ENCODE results near the gene LAPTM5.

The LAPTM5 gene

DNA sequence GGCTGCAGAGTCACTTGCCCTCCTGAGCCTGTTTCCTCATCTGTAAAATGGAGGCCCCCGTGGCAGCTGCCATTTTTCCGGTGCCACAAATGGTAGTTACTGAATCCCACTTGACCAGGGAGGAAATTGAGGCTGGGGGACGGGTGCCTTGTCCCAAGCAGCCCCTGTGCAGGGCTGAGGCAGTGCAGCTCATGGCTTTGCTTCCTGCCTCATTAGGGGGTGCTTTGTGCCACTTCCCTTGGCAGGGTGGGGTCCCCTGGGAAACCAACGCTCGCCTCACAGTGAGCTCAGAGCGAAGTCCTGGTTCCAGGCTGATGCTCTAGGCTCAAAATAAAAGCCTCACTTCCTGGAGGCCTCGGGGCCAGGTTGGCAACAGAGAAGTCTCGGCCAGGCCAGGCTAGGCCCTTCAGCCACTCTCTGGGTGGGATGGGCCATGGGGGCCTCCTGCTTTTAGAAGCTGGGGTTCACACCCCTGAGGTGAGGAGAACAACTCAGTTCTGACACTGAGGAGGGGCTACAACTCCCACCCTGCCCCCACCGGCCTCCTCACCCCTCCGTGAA, 6.8 kb downstream of the LAPTM5 start:
- no peak overlapping the region for H3K4ac ChIP-seq (ENCODE audit: low read depth, low read length)
- peaks cover 1% of the 10 kb centered on the region for H3K79me2 ChIP-seq (ENCODE audit: control insufficient read depth, insufficient read depth, low read length, poor library complexity)
- H3K4me3 ChIP-seq (ENCODE audit: low read depth, low read length), result no peak overlapping the region
- H3K23ac ChIP-seq (ENCODE audit: low read length), result no peak overlapping the region
- no peak overlapping the region for H2AFZ ChIP-seq (ENCODE audit: insufficient read depth, low read length, poor library complexity)
- H2BK12ac ChIP-seq (ENCODE audit: low read length), result no peak overlapping the region
- no peak overlapping the region for H4K12ac ChIP-seq (ENCODE audit: low read depth, low read length)
- no peak overlapping the region for H4K8ac ChIP-seq (ENCODE audit: low read depth, low read length)
- no peak overlapping the region for H3K14ac ChIP-seq (ENCODE audit: low read length)
- no peak for DNase-seq
- H3K79me1 ChIP-seq (ENCODE audit: low read length), result peaks cover 2% of the 10 kb centered on the region
- H2AK5ac ChIP-seq (ENCODE audit: low read length), result no peak overlapping the region
- no peak overlapping the region for H2BK5ac ChIP-seq (ENCODE audit: low read depth, low read length, poor library complexity)
- no peak overlapping the region for H3K18ac ChIP-seq (ENCODE audit: low read length)
- no peak overlapping the region for H4K91ac ChIP-seq (ENCODE audit: low read depth, low read length)
- H2BK120ac ChIP-seq (ENCODE audit: insufficient read depth, low read length, poor library complexity), result no peak overlapping the region
- WGBS (ENCODE audit: extremely low coverage, insufficient coverage, insufficient read length), result no CpG with 5 or more reads among the region's 10 CpGs
- no peaks in the 10 kb centered on the region for H3K36me3 ChIP-seq (ENCODE audit: control insufficient read depth in 1 of 2, insufficient read depth in 2 of 2, low read length in 2 of 2)
- no peaks in the 10 kb centered on the region for H3K27me3 ChIP-seq (ENCODE audit: insufficient read depth, low read length)
- H3K9ac ChIP-seq (ENCODE audit: low read length), result no peak overlapping the region
- H3K4me2 ChIP-seq (ENCODE audit: low read length), result no peak overlapping the region
- H3K27ac ChIP-seq (ENCODE audit: low read depth, low read length), result no peak overlapping the region
- H3K9me3 ChIP-seq (ENCODE audit: insufficient read depth, low read depth, low read length), result no peaks in the 10 kb centered on the region
- peaks cover 4 to 13% of the 10 kb centered on the region in 2 experiments for H3K4me1 ChIP-seq (ENCODE audit: control insufficient read depth in 1 of 2, insufficient read depth in 2 of 2, low read length in 2 of 2)

DNA sequence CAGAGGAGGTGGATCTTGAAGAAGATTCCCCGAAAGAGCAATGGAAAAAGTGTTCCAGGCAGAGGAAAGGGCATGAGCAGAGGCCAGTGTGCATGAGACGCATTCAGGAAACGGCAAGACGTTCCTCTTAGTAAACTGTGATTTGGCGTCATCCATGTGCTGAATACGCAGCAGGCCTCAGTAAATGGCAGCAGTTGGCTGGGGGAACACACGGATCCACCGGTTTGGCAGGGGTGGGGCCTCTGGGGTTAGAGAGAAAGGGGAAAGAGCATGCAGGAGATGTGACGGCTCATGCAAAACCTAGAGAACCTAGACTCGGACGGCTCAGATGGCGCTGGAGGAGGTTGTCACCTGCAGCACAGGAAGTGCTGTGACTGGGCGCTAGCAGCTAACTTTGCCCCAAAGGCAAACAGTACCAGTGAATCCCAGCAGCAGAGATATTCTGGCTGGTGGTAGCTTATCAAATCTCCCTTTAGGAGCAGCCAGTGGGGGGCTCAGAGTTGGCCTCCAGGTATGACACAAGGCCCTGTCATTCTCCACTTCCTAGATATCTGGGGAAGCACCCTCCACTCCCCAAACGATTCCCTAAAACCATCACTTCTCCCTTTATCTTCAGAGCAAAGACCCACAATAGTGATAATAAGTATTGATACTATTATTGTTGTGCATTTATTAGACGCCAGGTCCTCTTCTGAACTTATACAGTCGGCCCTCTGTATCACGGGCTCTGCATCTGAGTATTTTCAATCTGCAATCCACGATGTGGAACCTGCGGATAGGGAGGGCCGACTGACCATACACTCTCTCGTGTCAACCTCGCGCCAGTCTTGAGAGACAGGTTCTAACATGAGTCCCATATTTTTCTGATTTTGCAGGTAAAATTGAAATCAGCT, 7.6 kb downstream of the LAPTM5 start:
- Histone ChIP-seq H3K18ac (ENCODE audit: low read length) (no peak overlapping the region), H3K9ac (ENCODE audit: low read length) (no peak overlapping the region), H3K4me1 (ENCODE audit: control insufficient read depth in 1 of 2, insufficient read depth in 2 of 2, low read length in 2 of 2) (peaks cover 4 to 13% of the 10 kb centered on the region in 2 experiments), H3K79me1 (ENCODE audit: low read length) (peaks cover 2% of the 10 kb centered on the region), H3K79me2 (ENCODE audit: control insufficient read depth, insufficient read depth, low read length, poor library complexity) (peaks cover 1% of the 10 kb centered on the region), H2BK5ac (ENCODE audit: low read depth, low read length, poor library complexity) (no peak overlapping the region), H2BK120ac (ENCODE audit: insufficient read depth, low read length, poor library complexity) (no peak overlapping the region), H4K12ac (ENCODE audit: low read depth, low read length) (no peak overlapping the region), H3K27ac (ENCODE audit: low read depth, low read length) (no peak overlapping the region), H3K4me3 (ENCODE audit: low read depth, low read length) (no peak overlapping the region), H3K27me3 (ENCODE audit: insufficient read depth, low read length) (no peaks in the 10 kb centered on the region), H3K23ac (ENCODE audit: low read length) (no peak overlapping the region), H3K36me3 (ENCODE audit: control insufficient read depth in 1 of 2, insufficient read depth in 2 of 2, low read length in 2 of 2) (no peaks in the 10 kb centered on the region), H3K4me2 (ENCODE audit: low read length) (no peak overlapping the region), H2AK5ac (ENCODE audit: low read length) (no peak overlapping the region), H2AFZ (ENCODE audit: insufficient read depth, low read length, poor library complexity) (no peak overlapping the region), H3K4ac (ENCODE audit: low read depth, low read length) (no peak overlapping the region), H4K8ac (ENCODE audit: low read depth, low read length) (no peak overlapping the region), H2BK12ac (ENCODE audit: low read length) (no peak overlapping the region), H4K91ac (ENCODE audit: low read depth, low read length) (no peak overlapping the region), H3K14ac (ENCODE audit: low read length) (no peak overlapping the region), H3K9me3 (ENCODE audit: insufficient read depth, low read depth, low read length) (no peaks in the 10 kb centered on the region)
- WGBS (ENCODE audit: extremely low coverage, insufficient coverage, insufficient read length), result no CpG with 5 or more reads among the region's 23 CpGs
- no peak for DNase-seq

DNA sequence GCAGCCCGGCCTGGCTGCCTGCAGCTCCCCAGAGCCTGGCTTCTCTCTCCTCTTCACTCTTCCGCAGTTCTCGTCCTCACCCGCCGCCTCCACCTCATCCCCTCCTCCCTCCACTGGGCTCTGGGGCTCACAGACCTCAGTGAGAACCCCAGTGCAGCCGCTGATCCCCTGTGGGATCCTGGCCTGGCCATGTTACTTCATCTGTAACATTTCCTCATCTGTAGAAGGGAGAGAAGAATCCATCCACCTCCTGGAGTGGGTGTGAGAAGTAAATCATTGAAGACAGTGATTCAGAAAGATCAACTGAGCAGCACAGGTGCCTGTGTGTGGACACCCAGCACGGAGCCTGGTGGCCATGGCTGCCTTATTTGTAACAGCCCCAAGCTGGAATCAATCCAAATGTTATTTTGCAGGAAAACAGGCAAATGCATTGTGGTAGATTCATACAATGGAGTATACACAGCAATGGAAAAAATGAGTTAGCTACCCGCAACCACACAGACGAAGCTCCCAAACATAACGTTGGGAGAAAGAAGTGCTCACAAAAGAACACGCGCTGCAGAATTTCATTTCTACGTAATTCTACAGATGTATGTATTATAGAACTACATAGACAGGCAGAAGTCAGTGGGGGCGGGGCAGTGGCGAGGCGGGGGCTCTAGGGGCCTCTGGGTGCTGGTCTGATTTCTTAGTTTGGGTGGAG, 8.7 kb downstream of the LAPTM5 start:
- Histone ChIP-seq H3K23ac (ENCODE audit: low read length) (no peak overlapping the region), H4K12ac (ENCODE audit: low read depth, low read length) (no peak overlapping the region), H3K9ac (ENCODE audit: low read length) (no peak overlapping the region), H2BK12ac (ENCODE audit: low read length) (peak overlapping the region; percentile 14), H3K79me2 (ENCODE audit: control insufficient read depth, insufficient read depth, low read length, poor library complexity) (peaks cover 1% of the 10 kb centered on the region), H4K8ac (ENCODE audit: low read depth, low read length) (peak overlapping the region; percentile 14), H2BK120ac (ENCODE audit: insufficient read depth, low read length, poor library complexity) (peak overlapping the region; percentile 70), H3K18ac (ENCODE audit: low read length) (peak overlapping the region; percentile 25), H3K14ac (ENCODE audit: low read length) (peak overlapping the region; percentile 24), H3K79me1 (ENCODE audit: low read length) (peaks cover 2% of the 10 kb centered on the region), H3K4me1 (ENCODE audit: control insufficient read depth in 1 of 2, insufficient read depth in 2 of 2, low read length in 2 of 2) (peaks cover 4 to 13% of the 10 kb centered on the region in 2 experiments), H2AK5ac (ENCODE audit: low read length) (peak overlapping the region; percentile 35), H3K4ac (ENCODE audit: low read depth, low read length) (peak overlapping the region; percentile 37), H4K91ac (ENCODE audit: low read depth, low read length) (peak overlapping the region; percentile 87), H2BK5ac (ENCODE audit: low read depth, low read length, poor library complexity) (peak overlapping the region; percentile 18), H3K4me2 (ENCODE audit: low read length) (no peak overlapping the region), H3K27me3 (ENCODE audit: insufficient read depth, low read length) (no peaks in the 10 kb centered on the region), H3K9me3 (ENCODE audit: insufficient read depth, low read depth, low read length) (no peaks in the 10 kb centered on the region), H3K4me3 (ENCODE audit: low read depth, low read length) (no peak overlapping the region), H3K27ac (ENCODE audit: low read depth, low read length) (no peak overlapping the region), H3K36me3 (ENCODE audit: control insufficient read depth in 1 of 2, insufficient read depth in 2 of 2, low read length in 2 of 2) (no peaks in the 10 kb centered on the region), H2AFZ (ENCODE audit: insufficient read depth, low read length, poor library complexity) (peak overlapping the region; percentile 18)
- no CpG with 5 or more reads among the region's 16 CpGs for WGBS (ENCODE audit: extremely low coverage, insufficient coverage, insufficient read length)
- DNase-seq, result no peak

DNA sequence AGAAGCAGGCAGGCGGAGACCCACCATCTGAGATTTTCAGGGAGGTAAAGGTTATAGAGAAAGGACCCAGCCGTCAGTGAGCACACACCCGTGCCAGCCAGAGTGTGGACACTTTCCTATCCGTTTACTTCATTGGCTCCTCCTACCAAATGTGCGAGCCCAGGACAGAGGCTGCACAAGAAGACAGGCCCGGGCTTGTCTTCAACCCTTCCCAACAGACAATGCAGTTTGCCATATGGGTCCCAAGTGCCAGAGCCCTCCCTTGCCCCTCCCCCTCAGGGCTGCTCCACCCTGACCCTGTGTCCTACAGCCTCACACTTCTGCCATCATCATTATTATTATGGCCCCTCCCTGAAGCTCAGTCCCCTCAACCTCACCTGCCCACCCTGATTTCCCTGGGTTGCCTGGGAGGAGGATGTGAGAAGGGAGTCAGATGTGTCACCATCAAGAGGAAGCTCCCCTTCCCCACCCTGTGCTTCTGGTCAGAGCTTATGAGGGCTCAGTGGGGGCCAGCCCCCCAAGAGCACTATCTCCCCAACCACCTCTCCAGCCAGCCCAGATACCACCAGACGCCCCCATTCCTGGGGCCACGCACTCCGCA, 9.4 kb downstream of the LAPTM5 start:
- H3K23ac ChIP-seq (ENCODE audit: low read length), result no peak overlapping the region
- H3K18ac ChIP-seq (ENCODE audit: low read length), result peak overlapping the region; percentile 25
- H3K9ac ChIP-seq (ENCODE audit: low read length), result no peak overlapping the region
- H3K36me3 ChIP-seq (ENCODE audit: control insufficient read depth in 1 of 2, insufficient read depth in 2 of 2, low read length in 2 of 2), result no peaks in the 10 kb centered on the region
- peak overlapping the region; percentile 18 for H2AFZ ChIP-seq (ENCODE audit: insufficient read depth, low read length, poor library complexity)
- peak overlapping the region; percentile 37 for H3K4ac ChIP-seq (ENCODE audit: low read depth, low read length)
- H3K4me1 ChIP-seq (ENCODE audit: control insufficient read depth in 1 of 2, insufficient read depth in 2 of 2, low read length in 2 of 2), result peaks cover 4 to 13% of the 10 kb centered on the region in 2 experiments
- no peak overlapping the region for H3K4me3 ChIP-seq (ENCODE audit: low read depth, low read length)
- peak overlapping the region; percentile 24 for H3K14ac ChIP-seq (ENCODE audit: low read length)
- H2BK5ac ChIP-seq (ENCODE audit: low read depth, low read length, poor library complexity), result peak overlapping the region; percentile 18
- H2BK120ac ChIP-seq (ENCODE audit: insufficient read depth, low read length, poor library complexity), result peak overlapping the region; percentile 70
- H4K12ac ChIP-seq (ENCODE audit: low read depth, low read length), result no peak overlapping the region
- H3K79me2 ChIP-seq (ENCODE audit: control insufficient read depth, insufficient read depth, low read length, poor library complexity), result peaks cover 1% of the 10 kb centered on the region
- no peaks in the 10 kb centered on the region for H3K9me3 ChIP-seq (ENCODE audit: insufficient read depth, low read depth, low read length)
- H2BK12ac ChIP-seq (ENCODE audit: low read length), result peak overlapping the region; percentile 14
- H4K8ac ChIP-seq (ENCODE audit: low read depth, low read length), result peak overlapping the region; percentile 14
- peaks cover 2% of the 10 kb centered on the region for H3K79me1 ChIP-seq (ENCODE audit: low read length)
- no peak overlapping the region for H3K27ac ChIP-seq (ENCODE audit: low read depth, low read length)
- H3K4me2 ChIP-seq (ENCODE audit: low read length), result no peak overlapping the region
- WGBS (ENCODE audit: extremely low coverage, insufficient coverage, insufficient read length), result no CpG with 5 or more reads among the region's 9 CpGs
- DNase-seq, result no peak
- no peaks in the 10 kb centered on the region for H3K27me3 ChIP-seq (ENCODE audit: insufficient read depth, low read length)
- H2AK5ac ChIP-seq (ENCODE audit: low read length), result peak overlapping the region; percentile 35
- peak overlapping the region; percentile 87 for H4K91ac ChIP-seq (ENCODE audit: low read depth, low read length)
